ENCODE measurements around the gene RNF183.
"Not testable (repeated sequence)": the region's sequence is repeated elsewhere in the genome, so short reads cannot be mapped to it uniquely, and the experiment has no call there.

Gene RNF183

GRCh38 chr9:113316030-113316429, 12.9 kb upstream of the RNF183 start:
- DNase-seq (ENCODE audit: low spot score), result no peak

- no peak for DNase-seq (ENCODE audit: low spot score)
Observed at GRCh38 chr9:113315231-113315630, 12.1 kb upstream of the RNF183 start.

DNA sequence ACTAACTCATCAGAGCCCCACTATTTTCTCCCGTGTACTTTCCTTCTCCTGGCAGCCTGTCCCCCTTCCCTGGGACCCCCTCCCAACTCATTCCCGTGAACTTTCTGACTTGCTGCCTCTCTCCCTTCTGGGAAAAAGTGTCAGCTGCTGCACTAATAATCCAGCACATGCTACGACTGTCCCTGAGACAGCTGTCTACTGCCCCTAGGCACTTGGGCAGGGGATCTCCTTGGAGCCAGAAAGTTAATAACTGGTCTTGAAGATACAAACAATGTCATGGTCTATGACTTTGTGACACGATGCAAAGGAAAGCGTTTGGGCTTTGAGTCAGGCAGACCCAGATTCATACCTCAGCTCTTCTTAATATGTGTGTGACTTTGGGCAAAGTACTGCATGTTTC, 10.1 kb upstream of the RNF183 start:
- DNase-seq (ENCODE audit: low spot score), result no peak

DNA sequence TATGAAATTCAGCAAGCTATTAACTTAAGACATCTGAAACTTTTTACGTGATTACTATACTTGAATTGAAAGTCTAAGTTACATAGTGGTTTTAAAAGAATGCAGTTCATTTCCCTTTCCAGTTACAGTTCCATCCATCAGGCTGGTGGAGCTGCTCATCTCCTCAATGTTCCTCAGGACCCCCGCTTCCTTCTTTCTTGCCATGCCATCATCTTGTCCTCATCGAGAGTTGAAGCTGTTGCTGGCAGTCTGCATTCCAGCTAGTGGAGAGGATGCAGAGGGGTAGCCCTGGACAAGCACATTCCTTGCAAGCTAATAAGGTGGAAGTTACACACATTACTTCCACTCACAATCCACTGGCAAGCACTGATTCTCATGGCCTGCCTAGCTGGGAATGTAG, 8.8 kb upstream of the RNF183 start:
- DNase-seq (ENCODE audit: low spot score), result no peak

DNA sequence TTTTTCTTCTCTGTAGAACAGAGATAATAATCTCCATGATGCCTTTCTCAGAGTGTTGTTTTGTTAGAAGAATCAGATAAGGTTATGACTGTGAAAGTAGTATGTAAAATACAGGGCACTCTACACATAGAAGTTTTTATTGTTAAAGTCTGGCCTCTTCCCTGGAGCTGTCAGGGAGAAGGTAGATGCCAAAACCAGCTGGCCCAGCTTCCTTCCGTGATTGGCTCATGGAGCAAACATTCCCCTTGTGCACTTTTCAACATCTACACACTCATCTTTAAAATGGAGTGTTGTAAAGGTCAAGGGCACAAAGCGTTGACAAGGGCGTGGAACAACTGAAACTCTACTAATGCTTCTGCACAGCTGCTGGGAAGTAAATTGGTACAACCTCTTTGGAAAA, 7.4 kb upstream of the RNF183 start:
- no peak for DNase-seq (ENCODE audit: low spot score)

DNA sequence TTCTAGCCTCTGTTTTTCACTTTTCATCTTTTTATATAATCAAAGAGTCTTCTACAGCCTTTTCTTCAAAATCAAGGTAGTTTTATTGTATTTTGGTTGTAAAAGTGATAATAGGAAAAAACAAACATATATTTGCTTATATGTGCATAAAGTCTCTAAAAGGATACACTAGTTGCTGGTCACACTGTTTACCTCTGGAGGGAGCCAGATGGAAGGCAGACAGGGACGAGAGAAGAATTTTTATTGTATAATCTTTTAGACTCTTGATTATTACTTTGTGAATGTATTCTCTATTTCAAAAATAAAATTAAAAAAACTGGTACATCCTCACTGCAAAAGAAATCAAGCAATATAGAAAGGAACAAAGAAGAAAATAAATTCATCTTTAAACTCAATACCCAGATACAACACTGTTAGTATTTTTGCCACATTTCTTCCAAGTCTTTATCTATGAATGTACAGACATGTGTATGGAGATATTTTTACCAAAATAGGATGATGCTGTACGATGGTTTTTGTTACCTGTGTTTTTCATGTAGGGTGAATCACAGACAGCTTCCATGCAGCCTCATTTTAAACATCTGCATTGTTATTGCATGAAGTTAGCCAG, 6.1 kb upstream of the RNF183 start:
- peak; percentile 42 for DNase-seq (ENCODE audit: low spot score)

GRCh38 chr9:113307396-113307975, 4.3 kb upstream of the RNF183 start:
- no peak for DNase-seq (ENCODE audit: low spot score)

DNA sequence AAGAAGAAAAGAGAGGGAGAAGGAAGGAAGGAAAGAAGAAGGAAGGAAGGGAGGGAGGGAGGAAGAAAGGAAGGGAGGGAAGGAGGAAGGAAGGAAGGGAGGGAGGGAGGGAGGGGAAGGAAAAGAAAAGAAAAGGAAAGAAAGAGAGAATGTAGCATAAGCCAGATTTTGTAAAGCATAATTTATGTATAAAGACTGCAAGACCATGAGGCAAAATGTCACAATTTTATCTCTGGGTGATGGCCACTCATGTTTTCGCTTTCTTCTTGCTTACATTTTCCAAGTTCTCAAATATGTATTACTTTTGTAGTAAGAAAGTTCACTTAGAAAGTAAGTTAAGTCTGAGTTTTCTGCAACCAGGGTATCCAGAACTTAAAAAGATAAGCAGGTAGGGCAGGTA, 3.4 kb upstream of the RNF183 start:
- DNase-seq (ENCODE audit: low spot score), result no peak

GRCh38 chr9:113301548-113301947, 1.6 kb downstream of the RNF183 start:
- DNase-seq (ENCODE audit: low spot score), result no peak

DNA sequence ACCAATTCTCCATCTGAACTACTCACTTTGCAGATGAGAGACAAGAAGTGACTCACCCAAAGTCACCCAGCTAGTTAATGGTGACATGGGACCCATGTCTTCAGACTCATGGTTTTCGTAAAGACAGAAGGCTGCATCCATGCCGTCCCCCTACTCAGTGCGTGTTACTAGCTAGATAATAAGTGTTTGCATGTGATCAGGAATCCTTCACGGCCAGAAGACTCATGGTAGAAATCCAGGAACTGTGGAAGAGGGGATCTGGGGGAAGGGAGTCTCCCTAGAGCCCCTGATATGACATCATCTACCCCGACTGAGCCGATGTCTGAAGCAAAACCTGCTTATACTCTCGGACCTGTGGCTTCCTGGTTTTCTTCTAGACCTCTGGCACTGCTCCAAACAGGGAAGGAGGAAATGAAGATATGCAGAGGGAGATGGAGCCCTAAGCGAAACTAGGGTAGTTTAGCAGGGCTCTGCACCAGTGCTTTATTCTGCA, 3.3 kb downstream of the RNF183 start:
- no peak for DNase-seq (ENCODE audit: low spot score)

DNA sequence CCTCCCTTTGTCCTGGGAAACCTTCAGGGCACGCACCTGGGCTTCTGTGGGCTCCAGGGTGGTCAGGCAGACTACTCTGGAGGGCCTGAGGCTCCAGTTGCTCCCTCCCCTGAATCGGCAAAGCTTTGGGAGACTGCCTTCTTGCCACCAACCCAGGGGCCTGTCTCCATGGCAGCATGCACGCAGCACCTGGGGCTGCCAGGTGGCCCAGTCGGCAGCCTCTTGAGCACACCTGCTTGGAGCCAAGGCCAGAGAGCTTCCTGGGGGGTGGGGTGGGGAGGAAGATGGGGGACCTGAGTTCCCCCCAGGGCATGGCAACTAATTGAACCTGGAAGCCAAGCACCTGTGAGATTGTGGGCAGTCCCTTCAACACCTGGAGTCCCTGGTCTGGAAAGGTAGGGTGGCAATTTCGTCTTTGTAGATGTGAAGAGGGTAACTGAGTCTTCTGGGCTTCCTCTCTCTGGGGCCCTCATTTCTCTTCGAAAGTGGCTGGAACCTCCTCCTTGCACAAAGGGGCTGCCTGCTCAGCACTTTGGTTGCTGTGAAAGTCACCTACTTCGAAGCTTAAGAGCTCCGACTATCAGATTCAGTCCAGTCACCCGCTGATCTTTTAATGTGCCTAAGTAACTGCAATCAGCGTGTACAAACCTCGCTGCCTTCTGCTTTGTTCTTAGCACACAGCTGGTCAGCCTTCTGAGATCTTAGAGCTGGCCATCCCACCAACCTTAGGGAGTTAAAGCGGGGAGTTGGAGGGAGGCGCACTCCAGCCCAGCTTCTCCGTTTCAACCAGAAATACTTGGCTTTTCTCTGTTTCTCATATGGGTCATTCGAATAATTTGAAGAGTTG, 4.0 kb downstream of the RNF183 start:
- no peak for DNase-seq (ENCODE audit: low spot score)

DNA sequence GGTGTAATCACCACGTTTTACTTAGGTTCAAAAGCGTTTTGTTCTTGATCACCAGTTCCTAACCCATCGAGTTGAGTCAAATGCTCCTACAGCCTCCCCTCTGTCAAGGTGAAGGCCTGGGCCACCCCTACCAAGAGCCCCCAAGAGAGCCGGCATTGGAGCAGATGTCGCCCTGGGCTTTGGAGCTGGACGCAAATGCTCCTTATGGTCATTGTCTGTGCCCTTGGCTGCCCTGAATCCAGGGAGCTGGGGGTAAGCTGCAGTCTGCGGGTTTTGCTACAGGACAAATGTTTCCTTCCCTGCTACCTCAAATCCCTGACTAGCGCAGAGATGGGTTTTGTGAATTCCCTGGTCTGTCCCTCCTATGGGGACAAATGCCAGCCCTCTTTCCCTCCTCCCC, 4.9 kb downstream of the RNF183 start:
- DNase-seq (ENCODE audit: low spot score), result no peak

DNA sequence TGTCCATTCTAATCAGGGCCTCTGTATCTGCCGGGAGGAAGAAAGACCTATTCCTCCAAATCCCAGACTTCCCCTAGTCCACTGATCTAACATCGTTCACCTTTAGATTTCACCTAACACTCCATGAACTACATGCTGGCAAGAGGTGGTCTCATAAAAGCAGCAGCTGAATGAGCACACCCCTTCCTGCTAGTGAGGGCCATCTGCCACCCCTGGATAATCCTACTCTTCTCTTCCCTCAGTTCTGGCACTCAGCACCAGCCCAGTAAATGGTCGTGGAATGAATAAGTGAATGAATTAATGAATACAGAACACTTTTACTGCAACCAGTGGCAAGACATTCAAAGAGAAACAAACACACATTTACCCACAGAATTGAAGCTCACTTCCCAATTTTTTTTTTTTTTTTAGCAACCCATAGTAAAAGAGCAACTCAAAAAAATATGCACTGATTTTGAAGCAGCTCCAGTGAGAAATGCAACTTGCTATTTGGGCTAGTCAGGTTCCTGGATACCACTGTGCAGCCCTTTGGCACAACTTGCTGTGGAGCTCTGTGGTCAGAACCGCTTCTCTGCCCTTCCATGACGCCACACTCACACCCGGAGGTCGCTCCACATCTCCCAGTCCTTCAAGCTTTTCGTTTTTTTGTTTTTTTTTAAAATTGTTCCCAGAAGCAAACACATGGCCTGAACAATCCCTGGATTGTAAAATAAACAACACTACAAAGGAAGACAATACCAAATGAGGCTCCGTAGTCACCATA, 6.2 kb downstream of the RNF183 start:
- no peak for DNase-seq (ENCODE audit: low spot score)

GRCh38 chr9:113296247-113296646, 6.9 kb downstream of the RNF183 start:
- not testable (repeated sequence) for DNase-seq (ENCODE audit: low spot score)

DNA sequence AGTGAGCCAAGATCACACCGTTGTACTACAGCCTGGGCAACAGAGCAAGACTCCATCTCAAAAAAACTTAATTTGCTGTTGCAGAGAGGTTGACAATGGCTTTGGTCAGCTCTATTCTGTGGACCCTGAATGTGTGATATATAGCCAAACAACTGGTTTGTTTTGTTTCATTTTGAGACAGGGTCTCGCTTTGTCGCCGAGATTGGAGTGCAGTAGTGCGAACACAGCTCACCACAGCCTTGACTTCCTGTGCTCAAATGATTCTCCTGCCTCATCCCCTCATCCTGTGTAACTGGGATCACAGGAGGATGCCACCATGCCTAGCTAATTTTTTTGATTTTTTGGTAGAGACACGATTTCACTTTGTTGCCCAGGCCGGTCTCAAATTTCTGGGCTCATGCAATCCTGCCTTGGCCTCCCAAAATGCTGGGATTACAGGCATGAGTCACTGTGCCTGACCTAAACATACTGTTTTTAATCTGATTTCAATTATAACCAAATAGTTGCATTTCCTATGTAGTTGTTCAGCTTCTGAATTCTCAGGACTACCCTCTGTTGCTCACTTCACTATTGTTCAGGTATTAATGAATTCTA, 9.8 kb downstream of the RNF183 start:
- DNase-seq (ENCODE audit: low spot score), result no peak

DNA sequence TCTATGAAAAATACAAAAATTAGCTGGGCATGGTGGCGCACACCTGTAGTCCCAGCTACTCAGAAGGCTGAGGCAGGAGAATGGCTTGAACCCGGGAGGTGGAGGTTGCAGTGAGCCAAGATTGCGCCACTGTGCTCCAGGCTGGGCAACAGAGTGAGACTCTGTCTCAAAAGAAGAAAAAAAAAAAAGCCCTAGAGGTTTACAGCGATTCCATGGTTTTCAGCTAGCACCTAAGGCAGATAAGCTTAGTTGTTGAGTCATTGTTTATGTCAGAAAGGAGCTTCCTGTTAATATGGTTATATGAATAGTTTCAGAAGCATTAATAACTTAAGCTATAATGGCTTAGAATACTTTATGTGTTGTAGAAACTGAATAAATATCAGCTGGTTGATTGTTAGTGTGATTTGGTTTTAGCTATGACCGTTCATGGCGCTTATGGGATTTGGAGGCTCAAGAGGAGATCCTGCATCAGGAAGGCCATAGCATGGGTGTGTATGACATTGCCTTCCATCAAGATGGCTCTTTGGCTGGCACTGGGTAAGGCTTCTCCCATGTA, 13.0 kb downstream of the RNF183 start:
- DNase-seq (ENCODE audit: low spot score), result no peak

GRCh38 chr9:113289091-113289490, 14.1 kb downstream of the RNF183 start:
- no peak for DNase-seq (ENCODE audit: low spot score)

- DNase-seq (ENCODE audit: low spot score), result no peak
Observed at GRCh38 chr9:113281356-113281755, 21.8 kb downstream of the RNF183 start.

GRCh38 chr9:113278840-113279239, 24.3 kb downstream of the RNF183 start:
- no peak for DNase-seq (ENCODE audit: low spot score)

DNA sequence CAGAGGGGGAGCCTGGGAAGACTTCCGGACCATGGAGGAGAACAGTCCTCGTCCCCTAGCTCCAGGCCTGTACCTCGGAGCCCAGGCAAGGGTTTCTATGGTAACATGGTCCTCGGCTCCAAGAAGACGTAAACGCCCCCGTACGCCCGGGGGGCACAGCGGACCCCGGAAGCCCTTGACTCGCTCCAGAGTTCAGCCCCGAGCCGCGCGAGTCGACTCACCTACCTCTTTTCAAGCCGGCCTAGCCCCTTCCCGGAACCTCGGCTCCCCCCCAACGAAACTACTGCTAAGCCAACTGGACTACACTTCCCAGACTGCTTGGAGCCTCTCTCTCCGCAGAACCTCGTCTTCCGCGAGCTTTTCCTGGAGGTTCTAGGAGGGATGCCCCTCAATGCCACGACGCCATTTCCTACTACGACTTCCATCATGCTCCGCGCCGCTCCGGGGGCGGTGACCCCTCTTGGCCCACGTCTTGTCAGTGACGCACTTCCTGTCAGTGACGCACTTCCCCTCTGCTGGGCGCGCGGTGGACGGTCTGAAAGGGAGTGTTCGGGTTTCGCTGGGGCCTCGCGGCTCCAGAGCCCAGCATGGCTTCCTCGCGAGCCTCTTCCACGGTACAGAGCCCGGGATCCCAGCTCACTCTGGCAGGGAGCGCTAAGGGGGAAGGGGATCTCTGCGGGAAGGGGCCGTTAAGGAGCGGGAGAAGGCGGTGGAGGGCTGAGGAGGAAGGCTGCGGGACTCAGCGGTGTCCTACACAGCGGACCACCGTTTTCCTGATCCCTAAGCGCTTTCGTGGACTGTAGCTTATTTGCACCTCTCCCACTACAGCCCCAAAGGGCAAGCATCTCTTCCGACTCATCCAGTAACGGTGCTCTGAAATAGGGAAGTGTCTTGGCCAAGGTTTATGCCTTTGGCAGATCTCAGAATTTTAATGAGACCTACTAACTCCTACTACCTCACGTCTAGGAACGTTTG, 27.7 kb downstream of the RNF183 start, which contains the start of the genes CDC26 and PRPF4:
TSS of gene CDC26 (minus strand) at position 416 of the 975 bp plus-strand sequence. CDS start 3,065 bp downstream, outside the sequence.
TSS of gene PRPF4 (plus strand) at position 502 of the 975 bp plus-strand sequence. CDS start at position 588, 86 bp downstream.
- DNase-seq (ENCODE audit: low spot score), result peak; percentile 97

All from putamen (tissue), 1 donor.